Activated B cell treated with CpG ODN at 0.5 μM for 24 hours (primary cell): ENCODE data around the gene KRTAP10-12. TPM values are rescaled to one million over a fixed set of nuclear protein-coding genes. Genes with fewer than 3 reads are reported as not detected.

ENCODE experiments used
- ATAC-seq: fragments of 200-7000 bp; cut with Tn5 transposase; one replicate; pipeline ENCODE4 v1.10.0; 2021; ENCODE audit warnings: low read depth, mild to moderate bottlenecking, moderate library complexity
- CTCF ChIA-PET: fragments of 350-600 bp; sonication (Branson Sonifier 250); formaldehyde crosslinking; loops from one replicate; lab custom pipeline; 2021; ENCODE audit warnings: antibody characterized with exemption; lab: Charles Lee
- POLR2A ChIA-PET: fragments of 350-600 bp; sonication (Branson Sonifier 250); formaldehyde crosslinking; loops from one replicate; lab custom pipeline; 2021; ENCODE audit warnings: antibody characterized with exemption; lab: Charles Lee
- DNase-seq: peaks from one replicate; pipeline ENCODE4 v3.0.0; 2022
- H3K27ac Mint-ChIP-seq: one replicate; pipeline ENCODE4 v1.8.0; 2020; ENCODE audit warnings: mixed read lengths
- H3K27me3 Mint-ChIP-seq: one replicate; pipeline ENCODE4 v1.8.0; 2021; ENCODE audit warnings: mixed read lengths
- H3K36me3 Mint-ChIP-seq: one replicate; pipeline ENCODE4 v1.8.0; 2021; ENCODE audit warnings: low read depth, mixed read lengths
- H3K4me1 Mint-ChIP-seq: one replicate; pipeline ENCODE4 v1.8.0; 2021; ENCODE audit warnings: mixed read lengths
- H3K4me3 Mint-ChIP-seq: one replicate; pipeline ENCODE4 v1.8.0; 2020; ENCODE audit warnings: mild to moderate bottlenecking, mixed read lengths
- H3K9me3 Mint-ChIP-seq: one replicate; pipeline ENCODE4 v1.8.0; 2020; ENCODE audit warnings: mixed read lengths
- CTCF ChIP-seq: fragments of 200-600 bp; IDR thresholded peaks from one replicate; pipeline ENCODE4 v1.8.0; 2022; ENCODE audit warnings: antibody characterized with exemption, mild to moderate bottlenecking
- intact Hi-C: fragments of 100-400 bp; cut with micrococcal nuclease; formaldehyde crosslinking; loops from one replicate; pipeline ENCODE4 v1.15.1; 2024
- total RNA-seq: library from RNA; stranded (reverse); gene quantifications from 2 replicates; pipeline ENCODE4 v1.2.3, GENCODE V29; 2022

The KRTAP10-12 gene
- total RNA-seq, 1 donor from 2014 or later: not detected

GRCh38 chr21:44718093-44718492 is 21.1 kb downstream of the KRTAP10-12 start:
- ChIA-PET POLR2A (no interaction called here), CTCF (no interaction called here)
- Mint-ChIP-seq H3K4me3 (no peak overlapping the region), H3K36me3 (no peaks in the 10 kb centered on the region), H3K4me1 (peaks cover 5% of the 10 kb centered on the region), H3K27me3 (peaks cover 57% of the 10 kb centered on the region), H3K9me3 (peaks cover 6% of the 10 kb centered on the region), H3K27ac (no peak overlapping the region)
- ATAC-seq: no peak
- no peak for DNase-seq
- no peak for TF ChIP-seq CTCF
- intact Hi-C loops: no loop called here

- intact Hi-C loops: no loop called here
- Mint-ChIP-seq H3K36me3 (no peaks in the 10 kb centered on the region), H3K27me3 (peaks cover 54% of the 10 kb centered on the region), H3K4me3 (no peak overlapping the region), H3K9me3 (peaks cover 6% of the 10 kb centered on the region), H3K4me1 (peaks cover 7% of the 10 kb centered on the region), H3K27ac (no peak overlapping the region)
- no peak for ATAC-seq
- DNase-seq: no peak
- POLR2A ChIA-PET: no interaction called here
- CTCF ChIA-PET: no interaction called here
- TF ChIP-seq CTCF: no peak
Measured at GRCh38 chr21:44718571-44718970, 21.6 kb downstream of the KRTAP10-12 start.

- H3K4me3 Mint-ChIP-seq: no peak overlapping the region
Measured at GRCh38 chr21:44720170-44720569, 23.2 kb downstream of the KRTAP10-12 start.

GRCh38 chr21:44722731-44723130 is 25.8 kb downstream of the KRTAP10-12 start:
- ChIA-PET CTCF (no interaction called here), POLR2A (no interaction called here)
- no peak for TF ChIP-seq CTCF
- intact Hi-C loops: no loop called here
- Mint-ChIP-seq H3K4me1 (peaks cover 7% of the 10 kb centered on the region), H3K27ac (no peak overlapping the region), H3K4me3 (no peak overlapping the region), H3K27me3 (peaks cover 49% of the 10 kb centered on the region), H3K9me3 (no peaks in the 10 kb centered on the region), H3K36me3 (no peaks in the 10 kb centered on the region)
- DNase-seq (no peak), ATAC-seq (no peak)

More at GRCh38 chr21:44720170-44720569, 23.2 kb downstream of the KRTAP10-12 start:
- Mint-ChIP-seq H3K27me3 (peaks cover 49% of the 10 kb centered on the region), H3K27ac (no peak overlapping the region), H3K36me3 (no peaks in the 10 kb centered on the region), H3K9me3 (peaks cover 6% of the 10 kb centered on the region), H3K4me1 (peaks cover 7% of the 10 kb centered on the region)
- ChIA-PET CTCF (no interaction called here), POLR2A (no interaction called here)
- TF ChIP-seq CTCF: no peak
- intact Hi-C loops: no loop called here
- ATAC-seq: no peak
- DNase-seq: no peak

GRCh38 chr21:44723177-44724131 is 26.5 kb downstream of the KRTAP10-12 start:
- Mint-ChIP-seq H3K4me3 (peak overlapping the region; percentile 35), H3K4me1 (peaks cover 7% of the 10 kb centered on the region), H3K27ac (no peak overlapping the region), H3K27me3 (peaks cover 48% of the 10 kb centered on the region), H3K36me3 (no peaks in the 10 kb centered on the region), H3K9me3 (no peaks in the 10 kb centered on the region)
- intact Hi-C loops: no loop called here
- DNase-seq (no peak), ATAC-seq (no peak)
- ChIA-PET CTCF (no interaction called here), POLR2A (no interaction called here)
- TF ChIP-seq CTCF: no peak
